Measurements from ENCODE around the gene HLCS. TPM values are rescaled to one million over a fixed set of nuclear protein-coding genes. Genes with fewer than 3 reads are reported as not detected.

The HLCS gene
- total RNA-seq, 1 donor from 2014 or later: 15.9 TPM

DNA sequence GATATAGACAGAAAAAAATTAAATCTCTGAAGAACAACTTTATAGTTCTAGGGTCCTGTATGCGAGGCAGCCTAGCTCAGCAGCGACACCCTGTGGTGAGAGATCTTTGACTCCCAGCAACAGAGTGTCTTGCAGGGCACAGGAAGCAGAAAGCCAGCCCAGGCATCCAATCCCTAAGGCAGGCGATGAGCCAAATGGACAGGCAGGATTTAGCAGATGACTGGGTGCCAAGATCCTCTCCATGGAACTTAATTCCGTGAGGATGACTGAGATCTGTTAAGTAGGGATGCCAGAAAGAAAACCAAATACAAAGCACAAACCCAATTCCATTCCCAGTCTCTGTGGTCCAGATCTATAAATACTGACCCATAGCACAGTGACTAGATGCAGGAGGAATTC is 38.8 kb downstream of the HLCS start:
- no peak overlapping the region for H3K4me3 Mint-ChIP-seq (ENCODE audit: unreplicated experiment)
- peak overlapping the region; percentile 33 for H3K27ac Mint-ChIP-seq (ENCODE audit: unreplicated experiment)
- peak; percentile 90 for DNase-seq
- H3K27me3 Mint-ChIP-seq (ENCODE audit: unreplicated experiment): peaks cover 2% of the 10 kb centered on the region
- H3K36me3 Mint-ChIP-seq (ENCODE audit: unreplicated experiment): no peaks in the 10 kb centered on the region
- H3K4me1 Mint-ChIP-seq (ENCODE audit: low read depth, unreplicated experiment): peaks cover 6% of the 10 kb centered on the region
- TF ChIP-seq CTCF (IDR thresholded peaks at IDR 0.05; ENCODE audit: partially characterized antibody, unreplicated experiment): peak; percentile 85
- H3K9me3 Mint-ChIP-seq (ENCODE audit: unreplicated experiment): no peaks in the 10 kb centered on the region

DNA sequence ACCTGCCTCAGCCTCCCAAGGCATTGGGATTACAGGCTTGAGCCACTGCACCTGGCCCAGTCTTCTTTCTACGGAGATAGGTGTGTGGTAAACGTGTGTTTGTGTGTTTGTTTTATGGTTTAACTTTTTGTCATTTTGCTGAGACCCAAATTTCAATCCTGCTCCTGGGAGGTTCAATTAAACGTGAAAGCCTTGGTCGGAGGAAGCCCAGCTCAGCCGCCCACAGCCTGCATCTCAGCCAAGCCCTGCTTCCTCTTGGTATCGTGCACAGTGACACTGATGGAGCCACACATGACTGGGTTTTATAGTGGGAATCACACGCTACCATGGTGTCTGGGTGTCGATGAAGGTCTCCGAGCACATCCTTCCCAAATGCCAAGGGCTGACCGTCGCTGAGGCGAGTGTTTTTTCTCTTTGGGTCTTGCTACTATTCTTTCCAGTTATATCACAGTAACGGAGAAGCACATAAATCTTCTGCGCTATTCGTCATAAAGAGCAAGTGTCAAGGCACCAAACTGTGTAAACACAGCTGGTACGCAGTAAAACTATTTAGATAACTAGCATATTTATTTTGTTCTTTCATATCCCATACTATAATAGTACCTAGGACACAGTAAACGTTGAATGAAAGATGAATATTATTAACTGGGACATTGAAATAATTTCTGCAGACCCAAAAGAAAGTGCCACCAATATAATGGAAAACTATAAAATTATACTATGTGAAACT is 39.3 kb downstream of the HLCS start:
- Mint-ChIP-seq H3K36me3 (ENCODE audit: unreplicated experiment) (no peaks in the 10 kb centered on the region), H3K4me3 (ENCODE audit: unreplicated experiment) (no peak overlapping the region), H3K9me3 (ENCODE audit: unreplicated experiment) (no peaks in the 10 kb centered on the region), H3K27me3 (ENCODE audit: unreplicated experiment) (peaks cover 2% of the 10 kb centered on the region), H3K4me1 (ENCODE audit: low read depth, unreplicated experiment) (peaks cover 8% of the 10 kb centered on the region), H3K27ac (ENCODE audit: unreplicated experiment) (no peak overlapping the region)
- DNase-seq: no peak
- TF ChIP-seq CTCF (IDR thresholded peaks at IDR 0.05; ENCODE audit: partially characterized antibody, unreplicated experiment): no peak

GRCh38 chr21:36923270-36923669 is 43.2 kb downstream of the HLCS start:
- Mint-ChIP-seq H3K9me3 (ENCODE audit: unreplicated experiment) (peaks cover 4% of the 10 kb centered on the region), H3K4me3 (ENCODE audit: unreplicated experiment) (no peak overlapping the region), H3K4me1 (ENCODE audit: low read depth, unreplicated experiment) (peaks cover 25% of the 10 kb centered on the region), H3K27me3 (ENCODE audit: unreplicated experiment) (peaks cover 2% of the 10 kb centered on the region), H3K36me3 (ENCODE audit: unreplicated experiment) (no peaks in the 10 kb centered on the region), H3K27ac (ENCODE audit: unreplicated experiment) (no peak overlapping the region)
- no peak for DNase-seq
- TF ChIP-seq CTCF (IDR thresholded peaks at IDR 0.05; ENCODE audit: partially characterized antibody, unreplicated experiment): no peak

GRCh38 chr21:36922861-36923260 is 43.6 kb downstream of the HLCS start:
- no peaks in the 10 kb centered on the region for H3K36me3 Mint-ChIP-seq (ENCODE audit: unreplicated experiment)
- H3K27me3 Mint-ChIP-seq (ENCODE audit: unreplicated experiment): peaks cover 5% of the 10 kb centered on the region
- no peak for DNase-seq
- no peak overlapping the region for H3K27ac Mint-ChIP-seq (ENCODE audit: unreplicated experiment)
- peaks cover 29% of the 10 kb centered on the region for H3K4me1 Mint-ChIP-seq (ENCODE audit: low read depth, unreplicated experiment)
- peaks cover 8% of the 10 kb centered on the region for H3K9me3 Mint-ChIP-seq (ENCODE audit: unreplicated experiment)
- H3K4me3 Mint-ChIP-seq (ENCODE audit: unreplicated experiment): no peak overlapping the region
- TF ChIP-seq CTCF (IDR thresholded peaks at IDR 0.05; ENCODE audit: partially characterized antibody, unreplicated experiment): no peak

- peak; percentile 31 for DNase-seq
- Mint-ChIP-seq H3K36me3 (ENCODE audit: unreplicated experiment) (no peaks in the 10 kb centered on the region), H3K9me3 (ENCODE audit: unreplicated experiment) (peaks cover 11% of the 10 kb centered on the region), H3K4me1 (ENCODE audit: low read depth, unreplicated experiment) (peaks cover 43% of the 10 kb centered on the region), H3K27ac (ENCODE audit: unreplicated experiment) (peak overlapping the region; percentile 85), H3K4me3 (ENCODE audit: unreplicated experiment) (peak overlapping the region; percentile 34), H3K27me3 (ENCODE audit: unreplicated experiment) (peaks cover 5% of the 10 kb centered on the region)
- no peak for TF ChIP-seq CTCF (IDR thresholded peaks at IDR 0.05; ENCODE audit: partially characterized antibody, unreplicated experiment)
These were observed 48.2 kb downstream of the HLCS start for GRCh38 chr21:36918291-36918690.
